DND-41 (cell line): Measurements from ENCODE around the gene ARL2BP.

ENCODE experiments used
- ATAC-seq: fragments of 200-7000 bp; cut with Tn5 transposase; 3 replicates; pipeline ENCODE4 v1.9.1; 2021; ENCODE audit warnings: low read depth; ENCODE audit not compliant: insufficient read depth
- DNase-seq: peaks from one replicate; pipeline ENCODE4 v3.0.0-alpha.2; 2020
- H2AFZ ChIP-seq: 2 replicates; pipeline ENCODE4 v1.6.0; 2012; ENCODE audit warnings: low read depth, low read length
- H3K27ac ChIP-seq: 2 replicates; pipeline ENCODE4 v1.5.1; 2012; ENCODE audit warnings: low read length, inconsistent platforms
- H3K27me3 ChIP-seq: fragments of 200-600 bp; sonication (generic); 2 replicates; pipeline ENCODE4 v1.6.0; 2012; ENCODE audit warnings: low read length, mild to moderate bottlenecking, inconsistent platforms; ENCODE audit not compliant: insufficient read depth, poor library complexity
- H3K36me3 ChIP-seq: 2 replicates; pipeline ENCODE4 v1.5.1; 2012; ENCODE audit warnings: low read length, inconsistent platforms; ENCODE audit not compliant: insufficient read depth
- H3K4me1 ChIP-seq: 2 replicates; pipeline ENCODE4 v1.5.1; 2012; ENCODE audit warnings: mild to moderate bottlenecking, low read length; ENCODE audit not compliant: insufficient read depth
- H3K4me2 ChIP-seq: 2 replicates; pipeline ENCODE4 v1.6.0; 2012; ENCODE audit warnings: mild to moderate bottlenecking, moderate library complexity, low read length, inconsistent platforms; ENCODE audit not compliant: insufficient read depth
- H3K4me3 ChIP-seq, 2 experiments: fragments of 200-600 bp in 1 of 2; shearing (Covaris generic) in 1 of 2; 2 replicates each; pipeline ENCODE4 v1.5.1; 2012 to 2016; ENCODE audit warnings: inconsistent platforms in 2 of 2, low read length in 2 of 2, mild to moderate bottlenecking in 2 of 2, low read depth in 1 of 2, moderate library complexity in 1 of 2
- H3K79me2 ChIP-seq: 2 replicates; pipeline ENCODE4 v1.6.0; 2012; ENCODE audit warnings: low read length, inconsistent platforms; ENCODE audit not compliant: insufficient read depth
- H3K9ac ChIP-seq: 2 replicates; pipeline ENCODE4 v1.6.0; 2012; ENCODE audit warnings: low read depth, mild to moderate bottlenecking, inconsistent platforms, low read length, moderate library complexity
- H3K9me3 ChIP-seq: 2 replicates; pipeline ENCODE4 v1.5.1; 2012; ENCODE audit warnings: low read length, moderate library complexity, mild to moderate bottlenecking, inconsistent platforms; ENCODE audit not compliant: insufficient read depth, severe bottlenecking
- H4K20me1 ChIP-seq: 2 replicates; pipeline ENCODE4 v1.6.0; 2012; ENCODE audit warnings: low read length; ENCODE audit not compliant: insufficient read depth
- EZH2 ChIP-seq: IDR thresholded peaks from 3 replicates; pipeline ENCODE4 v1.6.1; 2012; ENCODE audit warnings: borderline replicate concordance, low read depth, mild to moderate bottlenecking, moderate library complexity, low read length, inconsistent platforms; ENCODE audit not compliant: severe bottlenecking
- TF ChIP-seq, protein P1 (sequence below): IDR thresholded peaks from 2 replicates; pipeline ENCODE4 v1.5.1; 2012; ENCODE audit warnings: borderline replicate concordance, low read length, moderate library complexity, mild to moderate bottlenecking; ENCODE audit not compliant: poor library complexity, severe bottlenecking; ENCODE audit errors: extremely low read depth

Gene ARL2BP

DNA sequence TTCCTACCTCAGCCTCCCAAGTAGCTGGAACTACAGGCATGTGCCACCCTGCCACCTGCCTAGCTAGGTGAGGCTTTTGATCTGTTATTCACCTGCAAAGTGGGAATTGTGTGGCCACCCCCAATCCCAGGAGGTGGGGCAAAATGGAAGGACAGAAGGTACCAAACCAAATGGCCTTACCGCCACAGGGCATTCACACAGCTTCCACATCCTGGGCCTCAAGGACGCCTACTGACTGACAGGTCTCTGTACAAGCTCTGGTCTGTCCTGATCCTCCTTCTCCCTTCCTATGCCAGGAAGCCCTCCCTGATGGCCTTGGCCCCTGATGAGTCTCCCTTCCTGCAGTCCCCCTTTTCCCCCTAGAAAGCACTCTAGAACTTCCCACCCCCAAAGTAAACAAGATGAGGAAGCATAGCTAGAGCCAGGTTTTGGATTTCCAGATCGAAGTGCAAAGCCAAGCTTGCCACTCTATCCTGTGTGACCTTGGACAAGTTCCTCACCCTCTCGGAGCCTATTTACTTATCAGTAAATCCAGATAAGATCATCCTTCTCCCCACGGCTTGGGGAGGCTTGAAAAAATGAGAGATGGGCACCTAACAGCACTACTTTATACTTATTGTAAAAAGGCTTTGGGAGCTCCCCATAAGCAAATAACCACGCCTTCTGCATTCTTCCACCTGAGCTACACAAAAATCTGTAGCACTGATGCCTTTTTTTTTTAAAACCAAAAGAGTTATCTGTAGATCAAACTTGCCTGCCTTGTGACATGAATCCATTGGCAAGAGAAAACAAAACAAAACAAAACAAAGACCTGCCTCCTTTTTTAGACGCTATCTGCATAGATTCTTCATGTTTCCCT is 35.0 kb downstream of the ARL2BP start:
- Histone ChIP-seq H3K4me2 (no peak overlapping the region), H3K4me3 (no peak overlapping the region)

DNA sequence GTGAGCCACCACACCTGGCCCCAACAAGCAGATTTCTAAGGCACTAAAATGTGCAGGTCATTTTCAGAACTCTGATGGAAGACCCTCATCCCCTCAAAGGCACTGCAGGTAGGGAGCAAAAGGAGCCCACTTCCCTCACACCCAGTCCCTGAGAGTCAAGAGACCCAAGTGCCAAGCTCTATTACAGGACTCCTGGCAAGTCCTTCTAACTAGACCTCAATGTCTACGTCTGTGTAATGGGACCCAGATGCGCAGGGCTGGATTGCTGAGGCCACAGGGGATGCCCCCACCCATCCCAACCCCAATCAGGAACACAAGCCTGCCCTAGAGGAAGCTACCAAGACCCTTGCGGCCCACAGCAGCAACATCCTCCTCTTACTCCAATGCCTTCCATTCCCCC is 36.7 kb downstream of the ARL2BP start:
- Histone ChIP-seq H3K4me3 (no peak overlapping the region), H3K36me3 (no peaks in the 10 kb centered on the region), H4K20me1 (peaks cover 12% of the 10 kb centered on the region), H3K9ac (no peak overlapping the region), H3K4me1 (peaks cover 20% of the 10 kb centered on the region), H3K27ac (no peak overlapping the region), H2AFZ (no peak overlapping the region), H3K27me3 (peaks cover 16% of the 10 kb centered on the region), H3K4me2 (no peak overlapping the region), H3K79me2 (no peaks in the 10 kb centered on the region), H3K9me3 (no peaks in the 10 kb centered on the region)
- no peak for TF ChIP-seq EZH2
- TF ChIP-seq, protein P1, sequence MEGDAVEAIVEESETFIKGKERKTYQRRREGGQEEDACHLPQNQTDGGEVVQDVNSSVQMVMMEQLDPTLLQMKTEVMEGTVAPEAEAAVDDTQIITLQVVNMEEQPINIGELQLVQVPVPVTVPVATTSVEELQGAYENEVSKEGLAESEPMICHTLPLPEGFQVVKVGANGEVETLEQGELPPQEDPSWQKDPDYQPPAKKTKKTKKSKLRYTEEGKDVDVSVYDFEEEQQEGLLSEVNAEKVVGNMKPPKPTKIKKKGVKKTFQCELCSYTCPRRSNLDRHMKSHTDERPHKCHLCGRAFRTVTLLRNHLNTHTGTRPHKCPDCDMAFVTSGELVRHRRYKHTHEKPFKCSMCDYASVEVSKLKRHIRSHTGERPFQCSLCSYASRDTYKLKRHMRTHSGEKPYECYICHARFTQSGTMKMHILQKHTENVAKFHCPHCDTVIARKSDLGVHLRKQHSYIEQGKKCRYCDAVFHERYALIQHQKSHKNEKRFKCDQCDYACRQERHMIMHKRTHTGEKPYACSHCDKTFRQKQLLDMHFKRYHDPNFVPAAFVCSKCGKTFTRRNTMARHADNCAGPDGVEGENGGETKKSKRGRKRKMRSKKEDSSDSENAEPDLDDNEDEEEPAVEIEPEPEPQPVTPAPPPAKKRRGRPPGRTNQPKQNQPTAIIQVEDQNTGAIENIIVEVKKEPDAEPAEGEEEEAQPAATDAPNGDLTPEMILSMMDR, result no peak
- DNase-seq (no peak), ATAC-seq (no peak)

More for the DNA sequence above, 35.0 kb downstream of the ARL2BP start:
- no peak overlapping the region for H2AFZ ChIP-seq
- H3K9ac ChIP-seq, result no peak overlapping the region
- H3K79me2 ChIP-seq, result no peaks in the 10 kb centered on the region
- TF ChIP-seq EZH2, result no peak
- TF ChIP-seq, protein P1, result no peak
- ATAC-seq, result no peak
- no peaks in the 10 kb centered on the region for H3K36me3 ChIP-seq
- no peak overlapping the region for H3K27ac ChIP-seq
- H4K20me1 ChIP-seq, result peaks cover 15% of the 10 kb centered on the region
- H3K4me1 ChIP-seq, result peaks cover 21% of the 10 kb centered on the region
- H3K27me3 ChIP-seq, result peaks cover 16% of the 10 kb centered on the region
- no peaks in the 10 kb centered on the region for H3K9me3 ChIP-seq
- DNase-seq, result no peak

DNA sequence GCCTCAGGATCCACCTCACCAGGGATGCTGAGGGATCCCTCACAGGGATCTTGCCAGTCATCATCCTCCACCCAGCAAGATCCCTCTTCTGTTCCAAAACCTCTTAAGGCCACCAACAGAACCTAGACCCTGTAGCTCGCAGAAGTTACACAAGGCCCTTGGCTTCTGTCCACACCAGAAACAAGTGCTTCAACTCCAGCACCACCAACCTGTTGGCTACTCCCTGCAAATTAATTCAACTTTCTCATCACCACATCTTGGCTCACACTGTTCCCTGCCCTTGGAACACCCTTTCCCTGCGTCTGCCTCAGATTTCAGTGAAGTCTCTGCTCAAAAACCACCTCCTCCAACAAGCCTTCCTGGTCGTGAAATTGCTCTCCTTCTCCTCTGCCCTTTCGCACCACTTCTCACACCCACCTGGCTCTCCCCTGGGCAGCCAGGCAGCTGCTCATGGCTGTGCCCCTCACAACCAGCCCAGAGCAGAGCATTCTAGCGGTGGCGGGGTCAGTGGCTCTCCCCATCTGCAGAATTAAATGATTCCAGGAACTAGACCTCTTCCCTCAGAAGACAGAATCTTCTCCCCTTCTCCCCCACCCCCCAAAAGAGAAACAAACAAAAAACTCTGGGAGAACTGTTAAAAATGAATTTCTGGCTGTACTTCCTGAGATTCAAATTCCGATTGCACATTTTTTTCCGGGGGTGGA is 37.6 kb downstream of the ARL2BP start:
- H3K4me3 ChIP-seq, result no peak overlapping the region
- H3K36me3 ChIP-seq, result no peaks in the 10 kb centered on the region
- no peak overlapping the region for H2AFZ ChIP-seq
- peaks cover 16% of the 10 kb centered on the region for H3K27me3 ChIP-seq
- DNase-seq, result no peak
- no peak for TF ChIP-seq EZH2
- TF ChIP-seq, protein P1, result no peak
- no peak overlapping the region for H3K4me2 ChIP-seq
- peaks cover 10% of the 10 kb centered on the region for H4K20me1 ChIP-seq
- H3K9me3 ChIP-seq, result no peaks in the 10 kb centered on the region
- no peak overlapping the region for H3K27ac ChIP-seq
- H3K9ac ChIP-seq, result no peak overlapping the region
- no peak for ATAC-seq
- no peaks in the 10 kb centered on the region for H3K79me2 ChIP-seq
- H3K4me1 ChIP-seq, result peaks cover 12% of the 10 kb centered on the region
